HepG2 (cell line): Measurements from ENCODE around the gene UBE2R2. TPM values are rescaled to one million over a fixed set of nuclear protein-coding genes. Genes with fewer than 3 reads are reported as not detected.

Experiments used
- NCOA5 ChIP-seq: sonication (generic); formaldehyde crosslinking; IDR thresholded peaks from 2 replicates; pipeline ENCODE4 v1.4.0; 2020; ENCODE audit warnings: missing genetic modification reagents
- PLRG1 ChIP-seq: fragments of 450-650 bp; conservative IDR thresholded peaks from 2 replicates; pipeline ENCODE4 v1.6.1; 2016
- ZNF816 ChIP-seq: sonication (generic); formaldehyde crosslinking; IDR thresholded peaks from 2 replicates; pipeline ENCODE4 v1.8.0; 2022; ENCODE audit warnings: missing genetic modification reagents, mild to moderate bottlenecking, borderline replicate concordance
- polyA plus RNA-seq, 8 experiments: library from polyadenylated mRNA; depleted of rRNA in 3 of 8; stranded (reverse) in 7 of 8; unstranded in 1 of 8; fragments of >200 nt; fragmentation: Illumina TruSeq in 4 of 8; extraction: Trizol in 4 of 8; gene quantifications; 2 replicates each; pipeline versions ENCODE4 v1.2.1 to v1.2.3, GENCODE V29; 2011 to 2016; ENCODE audit warnings: low read depth in 4 of 8, missing spikeins in 1 of 8, mixed read lengths in 1 of 8; ENCODE audit not compliant: insufficient read depth in 1 of 8
- total RNA-seq, 5 experiments: library from RNA; depleted of rRNA; stranded (reverse); fragments of >200 nt; fragmentation: Illumina TruSeq; extraction: Trizol; gene quantifications; 2 replicates each; pipeline ENCODE4 v1.2.3, GENCODE V29; 2016; ENCODE audit warnings: low read depth in 1 of 5
- TF ChIP-seq, protein P1 (sequence below), 2 experiments: sonication (generic) in 1 of 2; formaldehyde crosslinking in 1 of 2; IDR thresholded peaks; 2 replicates each; pipeline versions ENCODE4 v1.4.0 to v1.6.1; 2016 to 2020; ENCODE audit warnings: borderline replicate concordance in 1 of 2, low read depth in 1 of 2, mild to moderate bottlenecking in 1 of 2, missing genetic modification reagents in 1 of 2
- TF ChIP-seq, protein P2 (sequence below): sonication (generic); formaldehyde crosslinking; IDR thresholded peaks from 2 replicates; pipeline ENCODE4 v1.4.0; 2020; ENCODE audit warnings: missing genetic modification reagents
- TF ChIP-seq, protein P3 (sequence below): sonication (generic); formaldehyde crosslinking; IDR thresholded peaks from 2 replicates; pipeline ENCODE4 v1.4.0; 2020; ENCODE audit warnings: missing genetic modification reagents

UBE2R2 gene
- total and polyA plus RNA-seq, 2 of the 13 experiments (the other 11 are each of a cell fraction or from before 2014, with no cell fraction given): 14.8 to 20.9 TPM

DNA sequence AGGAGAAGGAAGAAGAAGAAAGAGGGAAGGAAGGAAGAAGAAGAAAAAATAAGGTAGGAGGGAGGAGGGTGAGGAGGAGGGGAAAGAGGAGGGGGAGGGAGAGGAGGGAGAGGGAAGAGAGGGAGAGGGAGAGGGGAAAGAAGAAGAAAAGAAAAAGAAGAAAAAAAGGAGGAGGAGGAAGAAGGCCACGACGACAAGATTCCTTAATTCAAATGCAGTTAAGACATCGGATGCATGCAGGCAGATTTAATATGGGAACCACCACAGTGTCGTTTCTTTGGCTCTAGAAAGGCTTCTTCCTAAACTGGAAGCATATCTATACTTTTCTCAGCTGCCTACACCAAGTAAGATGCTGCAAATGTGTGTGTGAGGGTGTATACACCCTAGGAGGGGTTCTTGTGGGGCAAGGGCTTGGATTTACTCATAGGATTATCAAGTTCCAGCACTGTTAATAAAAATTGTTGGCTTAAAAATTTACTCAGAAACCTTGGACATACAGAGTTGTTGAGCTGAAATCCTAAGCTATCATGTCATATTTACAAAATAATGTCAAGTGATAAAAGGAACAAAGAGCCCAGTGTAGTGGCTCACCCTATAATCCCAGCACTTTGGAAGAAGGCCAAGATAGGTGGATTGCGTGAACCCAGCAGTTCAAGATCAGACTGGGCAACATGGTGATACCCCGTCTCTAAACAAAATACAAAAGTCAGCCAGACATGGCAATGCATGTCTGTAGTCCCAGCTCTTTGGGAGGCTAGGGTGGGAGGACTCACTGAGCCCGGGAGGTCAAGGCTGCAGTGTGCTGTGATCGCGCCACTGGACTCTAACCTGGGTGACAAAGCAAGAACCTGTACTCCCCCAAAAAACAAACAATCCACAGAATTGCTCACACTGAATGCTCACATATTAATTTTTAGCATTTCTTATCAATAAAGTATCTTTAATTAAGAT, 123.2 kb downstream of the UBE2R2 start (continued):
- TF ChIP-seq, protein P1, sequence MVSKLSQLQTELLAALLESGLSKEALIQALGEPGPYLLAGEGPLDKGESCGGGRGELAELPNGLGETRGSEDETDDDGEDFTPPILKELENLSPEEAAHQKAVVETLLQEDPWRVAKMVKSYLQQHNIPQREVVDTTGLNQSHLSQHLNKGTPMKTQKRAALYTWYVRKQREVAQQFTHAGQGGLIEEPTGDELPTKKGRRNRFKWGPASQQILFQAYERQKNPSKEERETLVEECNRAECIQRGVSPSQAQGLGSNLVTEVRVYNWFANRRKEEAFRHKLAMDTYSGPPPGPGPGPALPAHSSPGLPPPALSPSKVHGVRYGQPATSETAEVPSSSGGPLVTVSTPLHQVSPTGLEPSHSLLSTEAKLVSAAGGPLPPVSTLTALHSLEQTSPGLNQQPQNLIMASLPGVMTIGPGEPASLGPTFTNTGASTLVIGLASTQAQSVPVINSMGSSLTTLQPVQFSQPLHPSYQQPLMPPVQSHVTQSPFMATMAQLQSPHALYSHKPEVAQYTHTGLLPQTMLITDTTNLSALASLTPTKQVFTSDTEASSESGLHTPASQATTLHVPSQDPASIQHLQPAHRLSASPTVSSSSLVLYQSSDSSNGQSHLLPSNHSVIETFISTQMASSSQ (IDR thresholded peaks at IDR 0.05; ENCODE audit: low read depth): no peak; the same call in 1 of the 2 replicates
- TF ChIP-seq, protein P1 (CRISPR knock-in tag; IDR thresholded peaks at IDR 0.05; ENCODE audit: borderline replicate concordance): peak; percentile 86; the same call in 1 of the 2 replicates
- TF ChIP-seq, protein P2, sequence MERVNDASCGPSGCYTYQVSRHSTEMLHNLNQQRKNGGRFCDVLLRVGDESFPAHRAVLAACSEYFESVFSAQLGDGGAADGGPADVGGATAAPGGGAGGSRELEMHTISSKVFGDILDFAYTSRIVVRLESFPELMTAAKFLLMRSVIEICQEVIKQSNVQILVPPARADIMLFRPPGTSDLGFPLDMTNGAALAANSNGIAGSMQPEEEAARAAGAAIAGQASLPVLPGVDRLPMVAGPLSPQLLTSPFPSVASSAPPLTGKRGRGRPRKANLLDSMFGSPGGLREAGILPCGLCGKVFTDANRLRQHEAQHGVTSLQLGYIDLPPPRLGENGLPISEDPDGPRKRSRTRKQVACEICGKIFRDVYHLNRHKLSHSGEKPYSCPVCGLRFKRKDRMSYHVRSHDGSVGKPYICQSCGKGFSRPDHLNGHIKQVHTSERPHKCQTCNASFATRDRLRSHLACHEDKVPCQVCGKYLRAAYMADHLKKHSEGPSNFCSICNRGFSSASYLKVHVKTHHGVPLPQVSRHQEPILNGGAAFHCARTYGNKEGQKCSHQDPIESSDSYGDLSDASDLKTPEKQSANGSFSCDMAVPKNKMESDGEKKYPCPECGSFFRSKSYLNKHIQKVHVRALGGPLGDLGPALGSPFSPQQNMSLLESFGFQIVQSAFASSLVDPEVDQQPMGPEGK (CRISPR knock-in tag): peak; percentile 53
- no peak for TF ChIP-seq ZNF816
- TF ChIP-seq, protein P3, sequence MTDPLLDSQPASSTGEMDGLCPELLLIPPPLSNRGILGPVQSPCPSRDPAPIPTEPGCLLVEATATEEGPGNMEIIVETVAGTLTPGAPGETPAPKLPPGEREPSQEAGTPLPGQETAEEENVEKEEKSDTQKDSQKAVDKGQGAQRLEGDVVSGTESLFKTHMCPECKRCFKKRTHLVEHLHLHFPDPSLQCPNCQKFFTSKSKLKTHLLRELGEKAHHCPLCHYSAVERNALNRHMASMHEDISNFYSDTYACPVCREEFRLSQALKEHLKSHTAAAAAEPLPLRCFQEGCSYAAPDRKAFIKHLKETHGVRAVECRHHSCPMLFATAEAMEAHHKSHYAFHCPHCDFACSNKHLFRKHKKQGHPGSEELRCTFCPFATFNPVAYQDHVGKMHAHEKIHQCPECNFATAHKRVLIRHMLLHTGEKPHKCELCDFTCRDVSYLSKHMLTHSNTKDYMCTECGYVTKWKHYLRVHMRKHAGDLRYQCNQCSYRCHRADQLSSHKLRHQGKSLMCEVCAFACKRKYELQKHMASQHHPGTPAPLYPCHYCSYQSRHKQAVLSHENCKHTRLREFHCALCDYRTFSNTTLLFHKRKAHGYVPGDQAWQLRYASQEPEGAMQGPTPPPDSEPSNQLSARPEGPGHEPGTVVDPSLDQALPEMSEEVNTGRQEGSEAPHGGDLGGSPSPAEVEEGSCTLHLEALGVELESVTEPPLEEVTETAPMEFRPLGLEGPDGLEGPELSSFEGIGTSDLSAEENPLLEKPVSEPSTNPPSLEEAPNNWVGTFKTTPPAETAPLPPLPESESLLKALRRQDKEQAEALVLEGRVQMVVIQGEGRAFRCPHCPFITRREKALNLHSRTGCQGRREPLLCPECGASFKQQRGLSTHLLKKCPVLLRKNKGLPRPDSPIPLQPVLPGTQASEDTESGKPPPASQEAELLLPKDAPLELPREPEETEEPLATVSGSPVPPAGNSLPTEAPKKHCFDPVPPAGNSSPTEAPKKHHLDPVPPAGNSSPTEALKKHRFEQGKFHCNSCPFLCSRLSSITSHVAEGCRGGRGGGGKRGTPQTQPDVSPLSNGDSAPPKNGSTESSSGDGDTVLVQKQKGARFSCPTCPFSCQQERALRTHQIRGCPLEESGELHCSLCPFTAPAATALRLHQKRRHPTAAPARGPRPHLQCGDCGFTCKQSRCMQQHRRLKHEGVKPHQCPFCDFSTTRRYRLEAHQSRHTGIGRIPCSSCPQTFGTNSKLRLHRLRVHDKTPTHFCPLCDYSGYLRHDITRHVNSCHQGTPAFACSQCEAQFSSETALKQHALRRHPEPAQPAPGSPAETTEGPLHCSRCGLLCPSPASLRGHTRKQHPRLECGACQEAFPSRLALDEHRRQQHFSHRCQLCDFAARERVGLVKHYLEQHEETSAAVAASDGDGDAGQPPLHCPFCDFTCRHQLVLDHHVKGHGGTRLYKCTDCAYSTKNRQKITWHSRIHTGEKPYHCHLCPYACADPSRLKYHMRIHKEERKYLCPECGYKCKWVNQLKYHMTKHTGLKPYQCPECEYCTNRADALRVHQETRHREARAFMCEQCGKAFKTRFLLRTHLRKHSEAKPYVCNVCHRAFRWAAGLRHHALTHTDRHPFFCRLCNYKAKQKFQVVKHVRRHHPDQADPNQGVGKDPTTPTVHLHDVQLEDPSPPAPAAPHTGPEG (CRISPR knock-in tag): 0 out of 2 replicates have a peak, but pooled peaks have one; percentile 35
- no peak for TF ChIP-seq PLRG1
- no peak for TF ChIP-seq NCOA5 (CRISPR knock-in tag)
